Astrocyte (in vitro differentiated cells and primary cell): ENCODE measurements around the gene STAC2. TPM values are rescaled to one million over a fixed set of nuclear protein-coding genes. Genes with fewer than 3 reads are reported as not detected.

ENCODE experiments used
- DNase-seq: peaks from one replicate; pipeline ENCODE4 v3.0.0-alpha.2; 2010; ENCODE audit warnings: low read depth
- FAIRE-seq: peaks from 2 replicates; lab custom pipeline; 2011; peaks lifted over from hg19 to GRCh38; lab: Jason Lieb, UNC
- H2AFZ ChIP-seq: 2 replicates; pipeline ENCODE4 v1.6.0; 2012; ENCODE audit warnings: low read depth, low read length, inconsistent platforms
- H3K27ac ChIP-seq: 2 replicates; pipeline ENCODE4 v1.5.1; 2011; ENCODE audit warnings: low read depth, low read length, inconsistent platforms
- H3K27me3 ChIP-seq: 2 replicates; pipeline ENCODE4 v1.6.0; 2011; ENCODE audit warnings: low read length, inconsistent platforms; ENCODE audit not compliant: insufficient read depth
- H3K36me3 ChIP-seq: 2 replicates; pipeline ENCODE4 v1.5.1; 2011; ENCODE audit warnings: low read length, inconsistent platforms; ENCODE audit not compliant: insufficient read depth
- H3K4me1 ChIP-seq: 2 replicates; pipeline ENCODE4 v1.5.1; 2011; ENCODE audit warnings: low read length, inconsistent platforms; ENCODE audit not compliant: insufficient read depth
- H3K4me2 ChIP-seq: 2 replicates; pipeline ENCODE4 v1.6.0; 2012; ENCODE audit warnings: low read length, inconsistent platforms
- H3K4me3 ChIP-seq: 2 replicates; pipeline ENCODE4 v1.5.1; 2011; ENCODE audit warnings: low read depth, mild to moderate bottlenecking, low read length, inconsistent platforms; ENCODE audit not compliant: insufficient read depth
- H3K79me2 ChIP-seq: 2 replicates; pipeline ENCODE4 v1.6.0; 2012; ENCODE audit warnings: mild to moderate bottlenecking, low read length, inconsistent platforms; ENCODE audit not compliant: insufficient read depth
- H3K9ac ChIP-seq: 2 replicates; pipeline ENCODE4 v1.6.0; 2012; ENCODE audit warnings: mild to moderate bottlenecking, low read length, inconsistent platforms
- H3K9me3 ChIP-seq: 2 replicates; pipeline ENCODE4 v1.5.1; 2012; ENCODE audit warnings: low read depth, mild to moderate bottlenecking, low read length, inconsistent platforms; ENCODE audit not compliant: insufficient read depth
- H4K20me1 ChIP-seq: 2 replicates; pipeline ENCODE4 v1.6.0; 2012; ENCODE audit warnings: low read length, inconsistent platforms; ENCODE audit not compliant: insufficient read depth
- H3K27ac Mint-ChIP-seq: one replicate; pipeline ENCODE4 v1.8.0; 2021; ENCODE audit warnings: mild to moderate bottlenecking, mixed read lengths; ENCODE audit not compliant: unreplicated experiment
- H3K27me3 Mint-ChIP-seq: one replicate; pipeline ENCODE4 v1.8.0; 2021; ENCODE audit warnings: low read depth, mixed read lengths; ENCODE audit not compliant: unreplicated experiment
- H3K36me3 Mint-ChIP-seq: one replicate; pipeline ENCODE4 v1.8.0; 2021; ENCODE audit warnings: low read depth, mixed read lengths; ENCODE audit not compliant: unreplicated experiment
- H3K4me1 Mint-ChIP-seq: one replicate; pipeline ENCODE4 v1.8.0; 2021; ENCODE audit warnings: low read depth, mixed read lengths; ENCODE audit not compliant: unreplicated experiment
- H3K4me3 Mint-ChIP-seq: one replicate; pipeline ENCODE4 v1.8.0; 2021; ENCODE audit warnings: mild to moderate bottlenecking, moderate library complexity, mixed read lengths; ENCODE audit not compliant: unreplicated experiment
- H3K9me3 Mint-ChIP-seq: one replicate; pipeline ENCODE4 v1.8.0; 2021; ENCODE audit warnings: mild to moderate bottlenecking, mixed read lengths; ENCODE audit not compliant: unreplicated experiment
- EZH2 ChIP-seq: IDR thresholded peaks from 2 replicates; pipeline ENCODE4 v1.6.1; 2012; ENCODE audit warnings: mild to moderate bottlenecking, low read length, inconsistent platforms; ENCODE audit not compliant: insufficient read depth
- total RNA-seq: library from RNA; stranded (reverse); gene quantifications from 2 replicates; pipeline ENCODE4 v1.2.1, GENCODE V29; 2021
- TF ChIP-seq, protein P1 (sequence below): IDR thresholded peaks from 2 replicates; pipeline ENCODE4 v1.5.1; 2011; ENCODE audit warnings: low read depth, mild to moderate bottlenecking, inconsistent platforms, low read length, moderate library complexity; ENCODE audit not compliant: insufficient read depth

The STAC2 gene
- total RNA-seq, 1 donor from 2014 or later: not detected

- H3K9ac ChIP-seq: peak overlapping the region; percentile 78
- Mint-ChIP-seq H3K4me3 (peak overlapping the region; percentile 86), H3K27me3 (peaks cover 3% of the 10 kb centered on the region), H3K27ac (no peak overlapping the region), H3K36me3 (peaks cover 19% of the 10 kb centered on the region), H3K4me1 (peaks cover 22% of the 10 kb centered on the region), H3K9me3 (no peaks in the 10 kb centered on the region)
- H3K4me1 ChIP-seq: peaks cover 35% of the 10 kb centered on the region
- H2AFZ ChIP-seq: peak overlapping the region; percentile 65
- H3K36me3 ChIP-seq: peaks cover 14% of the 10 kb centered on the region
- peak overlapping the region; percentile 91 for H3K4me2 ChIP-seq
- FAIRE-seq (no peak), DNase-seq (no peak)
- H3K79me2 ChIP-seq: peaks cover 60% of the 10 kb centered on the region
- peaks cover 57% of the 10 kb centered on the region for H4K20me1 ChIP-seq
- TF ChIP-seq EZH2: no peak
- TF ChIP-seq, protein P1, sequence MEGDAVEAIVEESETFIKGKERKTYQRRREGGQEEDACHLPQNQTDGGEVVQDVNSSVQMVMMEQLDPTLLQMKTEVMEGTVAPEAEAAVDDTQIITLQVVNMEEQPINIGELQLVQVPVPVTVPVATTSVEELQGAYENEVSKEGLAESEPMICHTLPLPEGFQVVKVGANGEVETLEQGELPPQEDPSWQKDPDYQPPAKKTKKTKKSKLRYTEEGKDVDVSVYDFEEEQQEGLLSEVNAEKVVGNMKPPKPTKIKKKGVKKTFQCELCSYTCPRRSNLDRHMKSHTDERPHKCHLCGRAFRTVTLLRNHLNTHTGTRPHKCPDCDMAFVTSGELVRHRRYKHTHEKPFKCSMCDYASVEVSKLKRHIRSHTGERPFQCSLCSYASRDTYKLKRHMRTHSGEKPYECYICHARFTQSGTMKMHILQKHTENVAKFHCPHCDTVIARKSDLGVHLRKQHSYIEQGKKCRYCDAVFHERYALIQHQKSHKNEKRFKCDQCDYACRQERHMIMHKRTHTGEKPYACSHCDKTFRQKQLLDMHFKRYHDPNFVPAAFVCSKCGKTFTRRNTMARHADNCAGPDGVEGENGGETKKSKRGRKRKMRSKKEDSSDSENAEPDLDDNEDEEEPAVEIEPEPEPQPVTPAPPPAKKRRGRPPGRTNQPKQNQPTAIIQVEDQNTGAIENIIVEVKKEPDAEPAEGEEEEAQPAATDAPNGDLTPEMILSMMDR: no peak
- H3K27me3 ChIP-seq: no peaks in the 10 kb centered on the region
- no peaks in the 10 kb centered on the region for H3K9me3 ChIP-seq
- peak overlapping the region; percentile 46 for H3K27ac ChIP-seq
- peak overlapping the region; percentile 62 for H3K4me3 ChIP-seq
Observed at GRCh38 chr17:39196808-39197291, 28.9 kb downstream of the STAC2 start.

GRCh38 chr17:39196241-39196807 is 29.4 kb downstream of the STAC2 start:
- Mint-ChIP-seq H3K27me3 (peaks cover 3% of the 10 kb centered on the region), H3K4me3 (peak overlapping the region; percentile 86), H3K4me1 (peaks cover 19% of the 10 kb centered on the region), H3K27ac (no peak overlapping the region), H3K9me3 (no peaks in the 10 kb centered on the region), H3K36me3 (peaks cover 15% of the 10 kb centered on the region)
- Histone ChIP-seq H3K36me3 (peaks cover 12% of the 10 kb centered on the region), H3K4me3 (peak overlapping the region; percentile 62), H3K4me2 (peak overlapping the region; percentile 91), H3K27ac (no peak overlapping the region), H3K79me2 (peaks cover 55% of the 10 kb centered on the region), H3K9me3 (no peaks in the 10 kb centered on the region), H3K9ac (peak overlapping the region; percentile 37), H3K27me3 (no peaks in the 10 kb centered on the region), H2AFZ (no peak overlapping the region), H3K4me1 (peaks cover 29% of the 10 kb centered on the region), H4K20me1 (peaks cover 55% of the 10 kb centered on the region)
- TF ChIP-seq, protein P1: no peak
- no peak for TF ChIP-seq EZH2
- DNase-seq: no peak
- FAIRE-seq: no peak

DNA sequence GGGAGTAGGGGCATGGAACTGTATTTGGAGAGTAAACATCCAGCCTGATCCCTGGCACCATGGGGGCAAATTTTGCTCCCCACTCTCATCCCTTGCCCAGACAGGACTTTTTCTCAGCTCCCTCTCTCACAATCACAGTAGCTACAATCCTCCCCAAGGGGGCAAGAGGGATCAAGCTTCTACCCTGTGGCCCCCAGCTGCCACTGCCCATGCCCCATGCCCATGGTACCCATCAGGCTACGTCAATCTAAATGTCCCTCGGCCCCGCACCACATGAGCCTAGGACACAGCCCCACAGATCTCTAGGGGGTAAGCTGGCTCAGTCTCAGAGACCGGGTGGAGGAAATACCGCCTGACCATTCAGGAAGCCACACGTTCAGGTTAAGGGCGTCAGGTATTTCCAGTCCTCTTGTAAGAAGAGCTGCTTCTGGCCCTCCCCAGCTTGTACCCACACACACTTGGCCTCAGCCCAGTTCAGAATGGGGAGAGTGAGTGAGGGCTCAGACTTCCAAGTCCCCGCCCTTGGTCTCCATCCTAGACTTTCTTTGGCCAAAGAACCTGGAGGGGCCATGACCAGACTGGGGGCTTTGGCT is 30.1 kb downstream of the STAC2 start:
- no peak overlapping the region for H3K27ac Mint-ChIP-seq
- Histone ChIP-seq H3K9me3 (no peaks in the 10 kb centered on the region), H4K20me1 (peaks cover 48% of the 10 kb centered on the region), H3K79me2 (peaks cover 49% of the 10 kb centered on the region), H3K4me2 (peak overlapping the region; percentile 91), H3K4me3 (peak overlapping the region; percentile 62), H3K27ac (no peak overlapping the region), H3K4me1 (peaks cover 23% of the 10 kb centered on the region), H3K27me3 (no peaks in the 10 kb centered on the region), H2AFZ (no peak overlapping the region), H3K9ac (peak overlapping the region; percentile 12), H3K36me3 (peaks cover 14% of the 10 kb centered on the region)
- FAIRE-seq (no peak), DNase-seq (peak; percentile 41)
- no peaks in the 10 kb centered on the region for H3K9me3 Mint-ChIP-seq
- H3K4me1 Mint-ChIP-seq: peaks cover 15% of the 10 kb centered on the region
- H3K36me3 Mint-ChIP-seq: peaks cover 11% of the 10 kb centered on the region
- H3K4me3 Mint-ChIP-seq: peak overlapping the region; percentile 86
- H3K27me3 Mint-ChIP-seq: peaks cover 3% of the 10 kb centered on the region
- TF ChIP-seq EZH2: no peak
- TF ChIP-seq, protein P1: no peak
